ENCODE measurements around the gene HNF4A. TPM values are rescaled to one million over a fixed set of nuclear protein-coding genes. Genes with fewer than 3 reads are reported as not detected.

Gene HNF4A
- total and polyA plus RNA-seq, 2 of the 13 experiments (the other 11 are each of a cell fraction or from before 2014, with no cell fraction given): 80.9 to 169 TPM

DNA sequence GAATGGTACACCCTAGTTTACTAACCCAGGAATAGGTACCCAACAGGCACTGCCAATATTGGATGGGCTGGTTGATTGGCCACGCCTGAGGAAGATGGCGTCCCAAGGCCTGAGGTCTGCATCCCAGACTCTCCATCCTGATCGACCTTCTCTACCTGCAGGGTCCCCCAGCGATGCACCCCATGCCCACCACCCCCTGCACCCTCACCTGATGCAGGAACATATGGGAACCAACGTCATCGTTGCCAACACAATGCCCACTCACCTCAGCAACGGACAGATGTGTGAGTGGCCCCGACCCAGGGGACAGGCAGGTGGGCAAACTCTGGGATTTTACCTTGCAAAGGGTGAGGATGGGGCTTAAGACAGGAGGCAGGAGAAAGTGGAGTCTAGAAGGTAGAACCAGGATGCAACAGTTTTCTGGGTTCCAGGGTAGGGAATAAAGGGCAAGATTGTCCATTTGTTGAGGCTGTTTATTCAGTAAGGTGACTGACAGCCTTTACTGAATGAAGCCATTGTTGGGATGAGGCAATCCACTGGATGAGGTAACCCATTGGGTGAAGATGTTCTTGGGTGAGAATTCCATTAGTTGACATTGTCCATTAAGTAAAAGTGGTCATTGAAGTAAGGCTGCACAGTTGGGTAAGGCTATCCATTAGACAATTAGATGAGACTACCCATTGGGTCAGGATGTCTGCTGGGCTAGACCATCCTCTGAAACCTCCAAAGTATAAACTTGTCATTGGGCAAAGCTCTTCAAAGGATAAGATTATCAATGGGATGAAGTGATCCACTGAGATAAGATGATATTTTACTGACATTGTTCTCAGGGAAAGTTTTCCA is 72.9 kb downstream of the HNF4A start (continued):
- peak; percentile 65; the same call in 1 of the 2 replicates for TF ChIP-seq ZNF574 (CRISPR knock-in tag; IDR thresholded peaks at IDR 0.05)
- TF ChIP-seq HNRNPK (IDR thresholded peaks at IDR 0.05; ENCODE audit: low read depth, low read length, poor library complexity, severe bottlenecking): no peak
- TF ChIP-seq BCLAF1 (IDR thresholded peaks at IDR 0.05): no peak
- TF ChIP-seq MEIS2 (CRISPR knock-in tag; IDR thresholded peaks at IDR 0.05): peak; percentile 97
- TF ChIP-seq HIC2 (CRISPR knock-in tag; IDR thresholded peaks at IDR 0.05; ENCODE audit: low read depth): peak; percentile 55; the same call in 1 of the 2 replicates
- TF ChIP-seq ZNF614 (CRISPR knock-in tag; IDR thresholded peaks at IDR 0.05; ENCODE audit: borderline replicate concordance): peak; percentile 99
- no peak for TF ChIP-seq ZNF235 (CRISPR knock-in tag; IDR thresholded peaks at IDR 0.05; ENCODE audit: borderline replicate concordance)
- TF ChIP-seq U2AF2 (IDR thresholded peaks at IDR 0.05; ENCODE audit: low read depth, low read length): no peak
- TF ChIP-seq, protein P1, sequence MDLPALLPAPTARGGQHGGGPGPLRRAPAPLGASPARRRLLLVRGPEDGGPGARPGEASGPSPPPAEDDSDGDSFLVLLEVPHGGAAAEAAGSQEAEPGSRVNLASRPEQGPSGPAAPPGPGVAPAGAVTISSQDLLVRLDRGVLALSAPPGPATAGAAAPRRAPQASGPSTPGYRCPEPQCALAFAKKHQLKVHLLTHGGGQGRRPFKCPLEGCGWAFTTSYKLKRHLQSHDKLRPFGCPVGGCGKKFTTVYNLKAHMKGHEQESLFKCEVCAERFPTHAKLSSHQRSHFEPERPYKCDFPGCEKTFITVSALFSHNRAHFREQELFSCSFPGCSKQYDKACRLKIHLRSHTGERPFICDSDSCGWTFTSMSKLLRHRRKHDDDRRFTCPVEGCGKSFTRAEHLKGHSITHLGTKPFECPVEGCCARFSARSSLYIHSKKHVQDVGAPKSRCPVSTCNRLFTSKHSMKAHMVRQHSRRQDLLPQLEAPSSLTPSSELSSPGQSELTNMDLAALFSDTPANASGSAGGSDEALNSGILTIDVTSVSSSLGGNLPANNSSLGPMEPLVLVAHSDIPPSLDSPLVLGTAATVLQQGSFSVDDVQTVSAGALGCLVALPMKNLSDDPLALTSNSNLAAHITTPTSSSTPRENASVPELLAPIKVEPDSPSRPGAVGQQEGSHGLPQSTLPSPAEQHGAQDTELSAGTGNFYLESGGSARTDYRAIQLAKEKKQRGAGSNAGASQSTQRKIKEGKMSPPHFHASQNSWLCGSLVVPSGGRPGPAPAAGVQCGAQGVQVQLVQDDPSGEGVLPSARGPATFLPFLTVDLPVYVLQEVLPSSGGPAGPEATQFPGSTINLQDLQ (CRISPR knock-in tag; IDR thresholded peaks at IDR 0.05): no peak
- peak; percentile 97 for TF ChIP-seq HMG20A (CRISPR knock-in tag; IDR thresholded peaks at IDR 0.05; ENCODE audit: borderline replicate concordance)
- no peak for TF ChIP-seq SMAD1 (CRISPR knock-in tag; IDR thresholded peaks at IDR 0.05; ENCODE audit: borderline replicate concordance, low read depth)
- peak; percentile 97 for TF ChIP-seq TBX2 (CRISPR knock-in tag; IDR thresholded peaks at IDR 0.05; ENCODE audit: borderline replicate concordance)
- TF ChIP-seq ZC3H13 (CRISPR knock-in tag; IDR thresholded peaks at IDR 0.05): peak; percentile 87
- TF ChIP-seq, protein P2, sequence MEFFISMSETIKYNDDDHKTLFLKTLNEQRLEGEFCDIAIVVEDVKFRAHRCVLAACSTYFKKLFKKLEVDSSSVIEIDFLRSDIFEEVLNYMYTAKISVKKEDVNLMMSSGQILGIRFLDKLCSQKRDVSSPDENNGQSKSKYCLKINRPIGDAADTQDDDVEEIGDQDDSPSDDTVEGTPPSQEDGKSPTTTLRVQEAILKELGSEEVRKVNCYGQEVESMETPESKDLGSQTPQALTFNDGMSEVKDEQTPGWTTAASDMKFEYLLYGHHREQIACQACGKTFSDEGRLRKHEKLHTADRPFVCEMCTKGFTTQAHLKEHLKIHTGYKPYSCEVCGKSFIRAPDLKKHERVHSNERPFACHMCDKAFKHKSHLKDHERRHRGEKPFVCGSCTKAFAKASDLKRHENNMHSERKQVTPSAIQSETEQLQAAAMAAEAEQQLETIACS (CRISPR knock-in tag; IDR thresholded peaks at IDR 0.05): no peak
- TF ChIP-seq ZNF709 (CRISPR knock-in tag; IDR thresholded peaks at IDR 0.05): no peak; the same call in 1 of the 2 replicates
- TF ChIP-seq ZZZ3 (CRISPR knock-in tag; IDR thresholded peaks at IDR 0.05; ENCODE audit: borderline replicate concordance): no peak
